OCI-LY1 (cell line): ENCODE results near the gene ADCY7.

Source experiments
- CTCF ChIP-seq: fragments of 200-600 bp; sonication (generic), shearing (Covaris generic); IDR thresholded peaks from 2 replicates; pipeline ENCODE4 v1.5.1; 2017; ENCODE audit warnings: mild to moderate bottlenecking, antibody characterized with exemption, low read length, moderate library complexity, mixed read lengths
- EZH2 ChIP-seq: fragments of 200-600 bp; sonication (generic), shearing (Covaris generic); IDR thresholded peaks from 2 replicates; pipeline ENCODE4 v1.8.0; 2017; ENCODE audit warnings: borderline replicate concordance, mixed run types, mild to moderate bottlenecking, antibody characterized with exemption, low read length, moderate library complexity, mixed read lengths

GRCh38 chr16:50294955-50295354 lies 28.6 kb downstream of the ADCY7 start:
- TF ChIP-seq CTCF (no peak), EZH2 (no peak)
